ENCODE results near the gene BAG5. TPM values are rescaled to one million over a fixed set of nuclear protein-coding genes. Genes with fewer than 3 reads are reported as not detected.

Gene BAG5
- total RNA-seq, 1 experiment from 2014 or later: 27.0 TPM

DNA sequence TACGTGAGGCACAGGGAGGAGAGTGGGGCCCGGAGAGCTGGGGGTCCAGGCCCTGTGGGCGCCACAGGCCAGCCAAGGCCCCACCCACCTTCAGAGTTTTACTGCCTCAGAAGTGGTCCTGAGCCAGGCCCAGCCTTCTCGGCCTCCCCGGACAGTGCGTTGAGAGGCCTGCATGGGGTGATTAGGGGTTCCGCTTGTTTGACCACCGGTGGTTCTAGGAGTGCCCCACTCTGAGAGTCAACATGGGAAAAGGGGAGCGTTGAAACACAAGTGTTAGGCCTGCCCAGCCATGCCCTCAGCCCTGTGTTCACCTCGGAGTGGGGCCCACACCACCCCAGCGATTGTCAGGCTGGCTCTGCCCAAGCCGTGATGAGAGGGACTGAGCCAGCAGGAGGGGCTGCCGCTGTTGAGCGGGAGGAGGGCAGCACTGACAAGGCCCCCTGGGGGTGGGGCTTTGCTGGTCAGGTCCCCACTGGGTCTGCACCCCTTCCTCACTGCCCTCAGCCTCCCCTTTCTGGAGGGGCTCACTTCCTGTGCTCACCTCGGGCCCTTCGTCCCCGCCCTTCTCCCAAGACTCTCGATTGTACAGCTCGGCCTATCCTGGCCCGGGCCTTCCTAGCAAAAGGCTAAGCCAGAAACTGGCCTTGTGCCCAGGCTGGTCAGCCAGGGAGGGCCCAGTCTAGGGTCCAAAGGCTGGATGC is 44.6 kb downstream of the BAG5 start:
- Histone ChIP-seq H3K79me2 (ENCODE audit: insufficient read depth, low read length) (peaks cover 16% of the 10 kb centered on the region; the same call in 1 of the 2 replicates), H3K4me1 (ENCODE audit: control insufficient read depth in 1 of 2, insufficient read depth in 2 of 2, low read length in 2 of 2) (peaks cover 9 to 36% of the 10 kb centered on the region in 2 experiments; a peak in 3 of 4 replicates), H3K27me3 (ENCODE audit: insufficient read depth, low read length) (no peaks in the 10 kb centered on the region), H3K9ac (ENCODE audit: low read length) (no peak overlapping the region), H2AFZ (ENCODE audit: low read depth, low read length, poor library complexity, severe bottlenecking) (no peak overlapping the region), H3K27ac (ENCODE audit: low read depth, low read length) (no peak overlapping the region; the same call in 1 of the 2 replicates), H3K9me3 (ENCODE audit: control insufficient read depth in 1 of 2, insufficient read depth in 1 of 2, low read depth in 1 of 2, low read length in 2 of 2) (no peaks in the 10 kb centered on the region), H3K4me3 (replicated peaks in 1 of 2; ENCODE audit: low read depth in 1 of 2, low read length in 2 of 2) (no peak overlapping the region), H3K9me2 (ENCODE audit: insufficient read depth) (no peaks in the 10 kb centered on the region), H3K36me3 (ENCODE audit: control insufficient read depth in 1 of 2, insufficient read depth in 2 of 2, low read length in 2 of 2) (peaks cover 0 to 12% of the 10 kb centered on the region in 2 experiments; a peak in 2 of 4 replicates), H3K4me2 (ENCODE audit: low read length) (no peak overlapping the region), H4K20me1 (ENCODE audit: insufficient read depth) (no peaks in the 10 kb centered on the region; the same call in 1 of the 2 replicates)
- CTCF ChIA-PET: interaction anchor here (1.6 to 3.4 kb wide), 5 partner anchors 11 to 44 kb away, joined by 4 to 38 read pairs (median 12); partner anchors contain the start of gene TRMT61A
- intact Hi-C loops (cut with micrococcal nuclease): loop anchor here (1.0 kb wide), 1 partner anchor 28 kb away; no protein-coding TSS in a partner anchor
- RAD21 ChIA-PET (ENCODE audit: low non-redundant PET in 1 of 2, low total read pairs in 2 of 2, uncharacterized antibody in 2 of 2, unreplicated experiment in 2 of 2): interaction anchor here in 1 of 2 experiments (1.4 kb wide), 1 partner anchor 29 kb away, joined by 6 read pairs; no protein-coding TSS in a partner anchor
- no peak for DNase-seq (ENCODE audit: low read depth, low spot score)
- TF ChIP-seq, protein P1, sequence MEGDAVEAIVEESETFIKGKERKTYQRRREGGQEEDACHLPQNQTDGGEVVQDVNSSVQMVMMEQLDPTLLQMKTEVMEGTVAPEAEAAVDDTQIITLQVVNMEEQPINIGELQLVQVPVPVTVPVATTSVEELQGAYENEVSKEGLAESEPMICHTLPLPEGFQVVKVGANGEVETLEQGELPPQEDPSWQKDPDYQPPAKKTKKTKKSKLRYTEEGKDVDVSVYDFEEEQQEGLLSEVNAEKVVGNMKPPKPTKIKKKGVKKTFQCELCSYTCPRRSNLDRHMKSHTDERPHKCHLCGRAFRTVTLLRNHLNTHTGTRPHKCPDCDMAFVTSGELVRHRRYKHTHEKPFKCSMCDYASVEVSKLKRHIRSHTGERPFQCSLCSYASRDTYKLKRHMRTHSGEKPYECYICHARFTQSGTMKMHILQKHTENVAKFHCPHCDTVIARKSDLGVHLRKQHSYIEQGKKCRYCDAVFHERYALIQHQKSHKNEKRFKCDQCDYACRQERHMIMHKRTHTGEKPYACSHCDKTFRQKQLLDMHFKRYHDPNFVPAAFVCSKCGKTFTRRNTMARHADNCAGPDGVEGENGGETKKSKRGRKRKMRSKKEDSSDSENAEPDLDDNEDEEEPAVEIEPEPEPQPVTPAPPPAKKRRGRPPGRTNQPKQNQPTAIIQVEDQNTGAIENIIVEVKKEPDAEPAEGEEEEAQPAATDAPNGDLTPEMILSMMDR (IDR thresholded peaks at IDR 0.05 in 2 of 3, conservative IDR thresholded peaks at IDR 0.05 in 1 of 3; ENCODE audit: borderline replicate concordance in 1 of 3, insufficient read depth in 1 of 3, low read depth in 2 of 3, low read length in 2 of 3): 0 out of 6 replicates have a peak, but pooled peaks of 1 of the 3 experiments have one; percentile 4
- no peak for TF ChIP-seq RAD21 (IDR thresholded peaks at IDR 0.05; ENCODE audit: low read depth)
- ATAC-seq: no peak
- BruUV-seq (replicated peaks): no TSS peak
- POLR2A ChIA-PET: interaction anchor here (1.0 to 1.7 kb wide), 4 partner anchors 9 to 35 kb away, joined by 3 to 11 read pairs (median 4); partner anchors contain the start of gene TRMT61A

DNA sequence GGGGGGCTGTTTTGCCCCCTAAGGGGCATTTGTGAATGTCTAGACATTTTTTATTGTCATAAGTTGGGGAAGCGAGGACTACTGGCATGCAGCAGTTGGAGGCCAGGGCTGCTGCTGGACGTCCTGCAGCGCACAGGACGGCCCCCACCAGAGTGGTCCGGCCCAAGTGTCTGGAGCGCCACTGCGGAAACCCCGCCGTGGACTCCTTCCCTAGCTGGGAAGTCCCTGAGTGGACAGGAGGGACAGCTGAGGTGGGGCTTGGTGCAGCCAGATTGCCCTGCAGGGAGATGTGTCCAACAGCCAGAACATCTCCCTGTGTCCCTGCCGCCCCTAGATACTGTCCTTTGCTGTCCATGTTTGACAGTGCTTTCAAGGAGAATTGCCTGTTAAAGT is 45.3 kb downstream of the BAG5 start:
- ATAC-seq (no peak), DNase-seq (ENCODE audit: low read depth, low spot score) (no peak)
- Histone ChIP-seq H3K4me1 (ENCODE audit: control insufficient read depth in 1 of 2, insufficient read depth in 2 of 2, low read length in 2 of 2) (peaks cover 8 to 41% of the 10 kb centered on the region in 2 experiments; a peak in 3 of 4 replicates), H3K79me2 (ENCODE audit: insufficient read depth, low read length) (peaks cover 14% of the 10 kb centered on the region; the same call in 1 of the 2 replicates), H3K27ac (ENCODE audit: low read depth, low read length) (no peak overlapping the region), H3K4me2 (ENCODE audit: low read length) (no peak overlapping the region), H4K20me1 (ENCODE audit: insufficient read depth) (no peaks in the 10 kb centered on the region; the same call in 1 of the 2 replicates), H3K9ac (ENCODE audit: low read length) (no peak overlapping the region), H3K4me3 (replicated peaks in 1 of 2; ENCODE audit: low read depth in 1 of 2, low read length in 2 of 2) (no peak overlapping the region), H3K36me3 (ENCODE audit: control insufficient read depth in 1 of 2, insufficient read depth in 2 of 2, low read length in 2 of 2) (peaks cover 0 to 12% of the 10 kb centered on the region in 2 experiments; a peak in 3 of 4 replicates), H3K27me3 (ENCODE audit: insufficient read depth, low read length) (no peaks in the 10 kb centered on the region), H3K9me2 (ENCODE audit: insufficient read depth) (no peaks in the 10 kb centered on the region), H2AFZ (ENCODE audit: low read depth, low read length, poor library complexity, severe bottlenecking) (no peak overlapping the region), H3K9me3 (ENCODE audit: control insufficient read depth in 1 of 2, insufficient read depth in 1 of 2, low read depth in 1 of 2, low read length in 2 of 2) (no peaks in the 10 kb centered on the region)
- intact Hi-C loops (cut with micrococcal nuclease): no loop called here
- no TSS peak for BruUV-seq (replicated peaks)
- CTCF ChIA-PET: interaction anchor here (3.4 kb wide), 1 partner anchor 30 kb away, joined by 38 read pairs; no protein-coding TSS in a partner anchor
- POLR2A ChIA-PET: no interaction called here
- RAD21 ChIA-PET (ENCODE audit: low non-redundant PET in 1 of 2, low total read pairs in 2 of 2, uncharacterized antibody in 2 of 2, unreplicated experiment in 2 of 2): no interaction called here
- TF ChIP-seq ELF1 (IDR thresholded peaks at IDR 0.05; ENCODE audit: borderline replicate concordance, low read depth) (no peak), POLR2AphosphoS5 (IDR thresholded peaks at IDR 0.05; ENCODE audit: low read depth, low read length) (no peak), EZH2 (IDR thresholded peaks at IDR 0.05) (no peak), FOSL1 (IDR thresholded peaks at IDR 0.05; ENCODE audit: low read depth) (no peak), TCF7L2 (IDR thresholded peaks at IDR 0.05; ENCODE audit: borderline replicate concordance, extremely low read depth, insufficient read depth, insufficient read length) (no peak), SRF (IDR thresholded peaks at IDR 0.05; ENCODE audit: low read depth) (no peak), EGR1 (IDR thresholded peaks at IDR 0.05; ENCODE audit: low read depth) (no peak), POLR2A (IDR thresholded peaks at IDR 0.05; ENCODE audit: borderline replicate concordance, extremely low read depth, insufficient read depth, insufficient read length) (no peak), CBX3 (IDR thresholded peaks at IDR 0.05; ENCODE audit: low read depth) (no peak)
- TF ChIP-seq, protein P2, sequence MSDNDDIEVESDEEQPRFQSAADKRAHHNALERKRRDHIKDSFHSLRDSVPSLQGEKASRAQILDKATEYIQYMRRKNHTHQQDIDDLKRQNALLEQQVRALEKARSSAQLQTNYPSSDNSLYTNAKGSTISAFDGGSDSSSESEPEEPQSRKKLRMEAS (IDR thresholded peaks at IDR 0.05): no peak
- TF ChIP-seq, protein P3, sequence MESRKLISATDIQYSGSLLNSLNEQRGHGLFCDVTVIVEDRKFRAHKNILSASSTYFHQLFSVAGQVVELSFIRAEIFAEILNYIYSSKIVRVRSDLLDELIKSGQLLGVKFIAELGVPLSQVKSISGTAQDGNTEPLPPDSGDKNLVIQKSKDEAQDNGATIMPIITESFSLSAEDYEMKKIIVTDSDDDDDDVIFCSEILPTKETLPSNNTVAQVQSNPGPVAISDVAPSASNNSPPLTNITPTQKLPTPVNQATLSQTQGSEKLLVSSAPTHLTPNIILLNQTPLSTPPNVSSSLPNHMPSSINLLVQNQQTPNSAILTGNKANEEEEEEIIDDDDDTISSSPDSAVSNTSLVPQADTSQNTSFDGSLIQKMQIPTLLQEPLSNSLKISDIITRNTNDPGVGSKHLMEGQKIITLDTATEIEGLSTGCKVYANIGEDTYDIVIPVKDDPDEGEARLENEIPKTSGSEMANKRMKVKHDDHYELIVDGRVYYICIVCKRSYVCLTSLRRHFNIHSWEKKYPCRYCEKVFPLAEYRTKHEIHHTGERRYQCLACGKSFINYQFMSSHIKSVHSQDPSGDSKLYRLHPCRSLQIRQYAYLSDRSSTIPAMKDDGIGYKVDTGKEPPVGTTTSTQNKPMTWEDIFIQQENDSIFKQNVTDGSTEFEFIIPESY (IDR thresholded peaks at IDR 0.05; ENCODE audit: extremely low read depth, insufficient replicate concordance, low read length): no peak
- TF ChIP-seq, protein P4, sequence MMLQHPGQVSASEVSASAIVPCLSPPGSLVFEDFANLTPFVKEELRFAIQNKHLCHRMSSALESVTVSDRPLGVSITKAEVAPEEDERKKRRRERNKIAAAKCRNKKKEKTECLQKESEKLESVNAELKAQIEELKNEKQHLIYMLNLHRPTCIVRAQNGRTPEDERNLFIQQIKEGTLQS (IDR thresholded peaks at IDR 0.05): no peak
